ENCODE measurements around the gene NCOR1.

GRCh38 chr17:16075949-16076348, 139.4 kb downstream of the NCOR1 start:
- TF ChIP-seq ESRRG (CRISPR knock-in tag; IDR thresholded peaks at IDR 0.05), result no peak
- TF ChIP-seq ZNF70 (CRISPR knock-in tag; IDR thresholded peaks at IDR 0.05), result no peak
- no peak for TF ChIP-seq CSDC2 (CRISPR knock-in tag; IDR thresholded peaks at IDR 0.05)
- TF ChIP-seq TOX (CRISPR knock-in tag; IDR thresholded peaks at IDR 0.05; ENCODE audit: borderline replicate concordance), result no peak

Measured in SK-N-SH treated with all-trans-retinoic acid at 6 μM for 48 hours (cell line).